Lung (tissue), 12 donors: ENCODE measurements around the gene AKR1B15. TPM values are rescaled to one million over a fixed set of nuclear protein-coding genes. Genes with fewer than 3 reads are reported as not detected.
A peak's percentile ranks its signal among the peaks of the same experiment; 100 is the strongest.

ENCODE experiments used
- ATAC-seq: fragments of 200-7000 bp; cut with Tn5 transposase; one replicate; pipeline ENCODE4 v1.9.1; 2020; ENCODE audit warnings: moderate number of reproducible peaks; ENCODE audit not compliant: insufficient read depth, low FRiP score
- DNase-seq, 3 donors: peaks; one replicate each; pipeline ENCODE4 v3.0.0-alpha.2; 2013 to 2017
- H3K27ac ChIP-seq, 2 donors: one replicate each; pipeline ENCODE4 v1.5.1; 2013; ENCODE audit warnings: mild to moderate bottlenecking in 2 of 2, moderate library complexity in 2 of 2, control low read depth in 1 of 2, inconsistent platforms in 1 of 2, low read depth in 1 of 2, low read length in 1 of 2
- H3K27me3 ChIP-seq, 3 donors: one replicate each; pipeline ENCODE4 v1.5.1; 2013; ENCODE audit warnings: low read length in 2 of 3; ENCODE audit not compliant: control insufficient read depth in 3 of 3, insufficient read depth in 3 of 3
- H3K36me3 ChIP-seq, 4 donors: one replicate each; pipeline ENCODE4 v1.5.1; 2013; ENCODE audit warnings: low read length in 4 of 4, mild to moderate bottlenecking in 1 of 4, moderate library complexity in 1 of 4; ENCODE audit not compliant: control insufficient read depth in 4 of 4, insufficient read depth in 4 of 4
- H3K4me1 ChIP-seq, 5 donors: one replicate each; pipeline ENCODE4 v1.5.1; 2013; ENCODE audit warnings: low read length in 5 of 5, mild to moderate bottlenecking in 2 of 5, moderate library complexity in 1 of 5; ENCODE audit not compliant: control insufficient read depth in 5 of 5, insufficient read depth in 5 of 5
- H3K4me3 ChIP-seq: one replicate; pipeline ENCODE4 v1.5.1; 2013; ENCODE audit warnings: mild to moderate bottlenecking, control low read depth, moderate library complexity
- H3K9ac ChIP-seq, 2 donors: one replicate each; pipeline ENCODE4 v1.5.1; 2013; ENCODE audit warnings: low read length in 2 of 2, control low read depth in 1 of 2; ENCODE audit not compliant: insufficient read depth in 1 of 2
- H3K9me3 ChIP-seq, 4 donors: one replicate each; pipeline ENCODE4 v1.5.1; 2013; ENCODE audit warnings: low read length in 3 of 4, mild to moderate bottlenecking in 1 of 4, moderate library complexity in 1 of 4; ENCODE audit not compliant: control insufficient read depth in 4 of 4, insufficient read depth in 3 of 4
- CTCF ChIP-seq: IDR thresholded peaks from 2 replicates; pipeline ENCODE4 v1.5.1; 2012; ENCODE audit warnings: mild to moderate bottlenecking; ENCODE audit errors: control extremely low read depth, extremely low read depth
- WGBS, 2 donors: extraction: QIAGEN DNeasy Blood & Tissue Kit; methylation state at CpG; one replicate each; pipeline ENCODE4 v1.1.7; 2013; 5-methylcytosine and 5-hydroxymethylcytosine counted together
- polyA plus RNA-seq, 2 donors: library from polyadenylated mRNA; stranded (reverse); fragments of 200-250 nt; gene quantifications; one replicate each; pipeline ENCODE4 v1.2.1, GENCODE V29; 2013
- total RNA-seq, 2 donors: library from RNA; depleted of rRNA in 1 of 2; stranded (reverse); fragments of >200 nt in 1 of 2; gene quantifications; one replicate each; pipeline ENCODE4 v1.2.1, GENCODE V29; 2014 to 2021
- donor health status: control.
- donor health status: control.
- donor health status: Bipolar disorder and iron deficiency.
- donor health status: healthy.
- donor health status: DM: yes; HTN: yes; CAD: no.

AKR1B15 gene
- total and polyA plus RNA-seq, 4 donors: not detected

GRCh38 chr7:134605978-134606923, 57.3 kb downstream of the AKR1B15 start:
- Histone ChIP-seq H3K4me3 (no peak overlapping the region), H3K27me3 (peaks cover 0 to 4% (median 3%) of the 10 kb centered on the region in 3 donors), H3K4me1 (peaks cover 0 to 7% (median 0%) of the 10 kb centered on the region in 5 donors), H3K36me3 (no peaks in the 10 kb centered on the region), H3K9ac (no peak overlapping the region), H3K27ac (no peak overlapping the region), H3K9me3 (no peaks in the 10 kb centered on the region)
- DNase-seq (peak; percentile 63 to 78 (median 73)), ATAC-seq (peak; percentile 91)
- WGBS, 2 donors: 32 to 33% methylated on average over 14 of the region's 14 CpGs
- peak; percentile 82 for TF ChIP-seq CTCF

- DNase-seq: no peak
- TF ChIP-seq CTCF: no peak
- H3K9me3 ChIP-seq: no peaks in the 10 kb centered on the region
- no peak for ATAC-seq
- no peaks in the 10 kb centered on the region for H3K36me3 ChIP-seq
- no peak overlapping the region for H3K4me3 ChIP-seq
- H3K27ac ChIP-seq: no peak overlapping the region
- 86% methylated on average over 6 of the region's 6 CpGs for WGBS, 2 donors
- H3K9ac ChIP-seq: no peak overlapping the region
- H3K27me3 ChIP-seq: peaks cover 0 to 3% (median 2%) of the 10 kb centered on the region in 3 donors
- no peaks in the 10 kb centered on the region for H3K4me1 ChIP-seq
These were observed 62.8 kb downstream of the AKR1B15 start for GRCh38 chr7:134611611-134612151.

- 89 to 91% methylated on average over 2 of the region's 2 CpGs for WGBS, 2 donors
- Histone ChIP-seq H3K4me3 (no peak overlapping the region), H3K36me3 (no peaks in the 10 kb centered on the region), H3K9me3 (no peaks in the 10 kb centered on the region), H3K27ac (no peak overlapping the region), H3K27me3 (peaks cover 0 to 3% (median 0%) of the 10 kb centered on the region in 3 donors), H3K4me1 (no peaks in the 10 kb centered on the region), H3K9ac (no peak overlapping the region)
- DNase-seq: no peak
- ATAC-seq: no peak
- TF ChIP-seq CTCF: no peak
These were observed 63.3 kb downstream of the AKR1B15 start for GRCh38 chr7:134612197-134612596.
